ENCODE measurements around the gene AP1B1.
"Not testable (repeated sequence)": the region's sequence is repeated elsewhere in the genome, so short reads cannot be mapped to it uniquely, and the experiment has no call there.

Gene AP1B1

GRCh38 chr22:29375398-29376076, 12.8 kb downstream of the AP1B1 start:
- no peak overlapping the region for H3K4me3 Mint-ChIP-seq
- peak overlapping the region; percentile 56 for H3K27ac Mint-ChIP-seq
- no peaks in the 10 kb centered on the region for H3K9me3 Mint-ChIP-seq
- no peaks in the 10 kb centered on the region for H3K27me3 Mint-ChIP-seq
- peaks cover 4% of the 10 kb centered on the region for H3K36me3 Mint-ChIP-seq
- H3K4me1 Mint-ChIP-seq, result peaks cover 32% of the 10 kb centered on the region

GRCh38 chr22:29374806-29375205, 13.6 kb downstream of the AP1B1 start:
- not testable (repeated sequence) for H3K27me3 Mint-ChIP-seq

GRCh38 chr22:29374401-29374800, 14.0 kb downstream of the AP1B1 start:
- H3K4me3 Mint-ChIP-seq, result no peak overlapping the region
- no peaks in the 10 kb centered on the region for H3K9me3 Mint-ChIP-seq
- H3K27me3 Mint-ChIP-seq, result no peaks in the 10 kb centered on the region
- no peak overlapping the region for H3K27ac Mint-ChIP-seq
- H3K4me1 Mint-ChIP-seq, result peaks cover 28% of the 10 kb centered on the region
- H3K36me3 Mint-ChIP-seq, result peaks cover 4% of the 10 kb centered on the region

More at GRCh38 chr22:29374806-29375205, 13.6 kb downstream of the AP1B1 start:
- H3K9me3 Mint-ChIP-seq, H3K4me3 Mint-ChIP-seq, H3K27ac Mint-ChIP-seq, H3K36me3 Mint-ChIP-seq: not testable (repeated sequence)
- peaks cover 27% of the 10 kb centered on the region for H3K4me1 Mint-ChIP-seq

- Mint-ChIP-seq H3K9me3 (no peaks in the 10 kb centered on the region), H3K4me1 (peaks cover 27% of the 10 kb centered on the region), H3K27ac (no peak overlapping the region), H3K36me3 (peaks cover 2% of the 10 kb centered on the region), H3K27me3 (no peaks in the 10 kb centered on the region), H3K4me3 (no peak overlapping the region)
Observed at GRCh38 chr22:29370537-29370936, 17.8 kb downstream of the AP1B1 start.

- Mint-ChIP-seq H3K4me1 (peaks cover 23% of the 10 kb centered on the region), H3K36me3 (peaks cover 2% of the 10 kb centered on the region), H3K27ac (no peak overlapping the region)
Observed at GRCh38 chr22:29369460-29369859, 18.9 kb downstream of the AP1B1 start.

GRCh38 chr22:29359469-29359868, 28.9 kb downstream of the AP1B1 start:
- Mint-ChIP-seq H3K36me3 (peaks cover 12% of the 10 kb centered on the region), H3K4me3 (no peak overlapping the region), H3K4me1 (no peaks in the 10 kb centered on the region), H3K27me3 (no peaks in the 10 kb centered on the region), H3K27ac (no peak overlapping the region), H3K9me3 (no peaks in the 10 kb centered on the region)

More at GRCh38 chr22:29369460-29369859, 18.9 kb downstream of the AP1B1 start:
- H3K4me3 Mint-ChIP-seq, result no peak overlapping the region
- H3K9me3 Mint-ChIP-seq, result no peaks in the 10 kb centered on the region
- H3K27me3 Mint-ChIP-seq, result no peaks in the 10 kb centered on the region

- H3K9me3 Mint-ChIP-seq, H3K27me3 Mint-ChIP-seq, H3K27ac Mint-ChIP-seq, H3K4me1 Mint-ChIP-seq, H3K4me3 Mint-ChIP-seq: not testable (repeated sequence)
- peaks cover 13% of the 10 kb centered on the region for H3K36me3 Mint-ChIP-seq
Observed at GRCh38 chr22:29357193-29357890, 31.0 kb downstream of the AP1B1 start.

GRCh38 chr22:29353860-29354259, 34.5 kb downstream of the AP1B1 start:
- Mint-ChIP-seq H3K4me1 (no peaks in the 10 kb centered on the region), H3K9me3 (no peaks in the 10 kb centered on the region), H3K36me3 (peaks cover 5% of the 10 kb centered on the region), H3K27me3 (no peaks in the 10 kb centered on the region), H3K4me3 (no peak overlapping the region), H3K27ac (no peak overlapping the region)

GRCh38 chr22:29353286-29353685, 35.1 kb downstream of the AP1B1 start:
- Mint-ChIP-seq H3K27me3 (no peaks in the 10 kb centered on the region), H3K9me3 (no peaks in the 10 kb centered on the region), H3K27ac (no peak overlapping the region), H3K36me3 (peaks cover 5% of the 10 kb centered on the region), H3K4me1 (no peaks in the 10 kb centered on the region), H3K4me3 (no peak overlapping the region)

- Mint-ChIP-seq H3K27me3 (no peaks in the 10 kb centered on the region), H3K4me3 (no peak overlapping the region), H3K27ac (no peak overlapping the region), H3K36me3 (peaks cover 5% of the 10 kb centered on the region), H3K4me1 (no peaks in the 10 kb centered on the region), H3K9me3 (no peaks in the 10 kb centered on the region)
Observed at GRCh38 chr22:29352778-29353177, 35.6 kb downstream of the AP1B1 start.

GRCh38 chr22:29351891-29352290, 36.5 kb downstream of the AP1B1 start:
- no peak overlapping the region for H3K4me3 Mint-ChIP-seq
- no peaks in the 10 kb centered on the region for H3K4me1 Mint-ChIP-seq
- no peaks in the 10 kb centered on the region for H3K9me3 Mint-ChIP-seq
- peaks cover 7% of the 10 kb centered on the region for H3K36me3 Mint-ChIP-seq
- no peaks in the 10 kb centered on the region for H3K27me3 Mint-ChIP-seq
- H3K27ac Mint-ChIP-seq, result no peak overlapping the region

GRCh38 chr22:29351042-29351441, 37.3 kb downstream of the AP1B1 start:
- H3K36me3 Mint-ChIP-seq, result peaks cover 7% of the 10 kb centered on the region
- H3K9me3 Mint-ChIP-seq, result no peaks in the 10 kb centered on the region
- H3K4me3 Mint-ChIP-seq, result no peak overlapping the region
- no peaks in the 10 kb centered on the region for H3K27me3 Mint-ChIP-seq
- no peak overlapping the region for H3K27ac Mint-ChIP-seq
- H3K4me1 Mint-ChIP-seq, result no peaks in the 10 kb centered on the region

GRCh38 chr22:29348956-29349355, 39.4 kb downstream of the AP1B1 start:
- Mint-ChIP-seq H3K27ac (no peak overlapping the region), H3K4me1 (no peaks in the 10 kb centered on the region), H3K9me3 (no peaks in the 10 kb centered on the region), H3K27me3 (no peaks in the 10 kb centered on the region), H3K4me3 (no peak overlapping the region), H3K36me3 (peaks cover 7% of the 10 kb centered on the region)

GRCh38 chr22:29348041-29348440, 40.3 kb downstream of the AP1B1 start:
- Mint-ChIP-seq H3K4me1 (no peaks in the 10 kb centered on the region), H3K27me3 (no peaks in the 10 kb centered on the region), H3K4me3 (no peak overlapping the region), H3K36me3 (peaks cover 5% of the 10 kb centered on the region), H3K9me3 (no peaks in the 10 kb centered on the region), H3K27ac (no peak overlapping the region)

GRCh38 chr22:29346659-29347058, 41.7 kb downstream of the AP1B1 start:
- H3K36me3 Mint-ChIP-seq, result peaks cover 5% of the 10 kb centered on the region

GRCh38 chr22:29345932-29346331, 42.4 kb downstream of the AP1B1 start:
- Mint-ChIP-seq H3K4me3 (no peak overlapping the region), H3K27ac (no peak overlapping the region), H3K36me3 (peaks cover 4% of the 10 kb centered on the region), H3K27me3 (no peaks in the 10 kb centered on the region), H3K4me1 (no peaks in the 10 kb centered on the region), H3K9me3 (no peaks in the 10 kb centered on the region)

More at GRCh38 chr22:29346659-29347058, 41.7 kb downstream of the AP1B1 start:
- no peaks in the 10 kb centered on the region for H3K4me1 Mint-ChIP-seq
- no peaks in the 10 kb centered on the region for H3K9me3 Mint-ChIP-seq
- H3K27me3 Mint-ChIP-seq, result no peaks in the 10 kb centered on the region
- H3K27ac Mint-ChIP-seq, result no peak overlapping the region
- no peak overlapping the region for H3K4me3 Mint-ChIP-seq
